ENCODE results near the gene LRP1B.

DNA sequence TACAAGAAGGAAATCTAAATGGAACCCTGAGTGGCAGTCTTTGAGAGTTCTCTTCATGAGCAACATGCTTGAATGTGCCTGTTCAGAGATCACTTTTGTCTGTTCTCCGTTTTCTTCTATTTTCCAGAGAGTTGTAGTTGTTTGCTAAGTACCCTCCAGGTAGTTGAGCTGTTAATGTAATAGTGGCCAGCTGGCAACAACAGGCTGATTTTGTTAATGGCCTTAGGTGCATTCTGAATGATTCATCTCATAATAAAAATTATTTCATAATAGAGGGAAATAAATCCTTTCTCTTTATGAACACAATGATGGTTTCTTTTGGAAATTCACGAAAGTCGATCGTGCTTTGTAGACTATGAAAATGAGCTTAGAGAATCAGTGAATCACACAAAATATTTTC is 136.8 kb downstream of the LRP1B start:
- TF ChIP-seq EZH2 (IDR thresholded peaks at IDR 0.05; ENCODE audit: borderline replicate concordance, insufficient read depth, low read depth, low read length, poor library complexity, severe bottlenecking): no peak
- TF ChIP-seq, protein P1, sequence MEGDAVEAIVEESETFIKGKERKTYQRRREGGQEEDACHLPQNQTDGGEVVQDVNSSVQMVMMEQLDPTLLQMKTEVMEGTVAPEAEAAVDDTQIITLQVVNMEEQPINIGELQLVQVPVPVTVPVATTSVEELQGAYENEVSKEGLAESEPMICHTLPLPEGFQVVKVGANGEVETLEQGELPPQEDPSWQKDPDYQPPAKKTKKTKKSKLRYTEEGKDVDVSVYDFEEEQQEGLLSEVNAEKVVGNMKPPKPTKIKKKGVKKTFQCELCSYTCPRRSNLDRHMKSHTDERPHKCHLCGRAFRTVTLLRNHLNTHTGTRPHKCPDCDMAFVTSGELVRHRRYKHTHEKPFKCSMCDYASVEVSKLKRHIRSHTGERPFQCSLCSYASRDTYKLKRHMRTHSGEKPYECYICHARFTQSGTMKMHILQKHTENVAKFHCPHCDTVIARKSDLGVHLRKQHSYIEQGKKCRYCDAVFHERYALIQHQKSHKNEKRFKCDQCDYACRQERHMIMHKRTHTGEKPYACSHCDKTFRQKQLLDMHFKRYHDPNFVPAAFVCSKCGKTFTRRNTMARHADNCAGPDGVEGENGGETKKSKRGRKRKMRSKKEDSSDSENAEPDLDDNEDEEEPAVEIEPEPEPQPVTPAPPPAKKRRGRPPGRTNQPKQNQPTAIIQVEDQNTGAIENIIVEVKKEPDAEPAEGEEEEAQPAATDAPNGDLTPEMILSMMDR (IDR thresholded peaks at IDR 0.05): no peak
